Measurements from ENCODE around the gene MRPL42.
"Not testable (repeated sequence)": the region's sequence is repeated elsewhere in the genome, so short reads cannot be mapped to it uniquely, and the experiment has no call there.

MRPL42 gene

GRCh38 chr12:93467351-93468007, at the start of gene MRPL42:
Gene MRPL42 (plus strand): TSS chr12:93467514. CDS start chr12:93469286, 1,772 bp downstream.
- peak; percentile 67 for DNase-seq

- DNase-seq = no peak
These were observed 49.3 kb upstream of the MRPL42 start for GRCh38 chr12:93417967-93418480.

- peak; percentile 21 for DNase-seq
These were observed 47.8 kb upstream of the MRPL42 start for GRCh38 chr12:93419388-93420034.

GRCh38 chr12:93422050-93422449, 45.3 kb upstream of the MRPL42 start:
- no peak for DNase-seq

- DNase-seq = no peak
These were observed 41.4 kb upstream of the MRPL42 start for GRCh38 chr12:93425736-93426411.

GRCh38 chr12:93426412-93426805, 40.9 kb upstream of the MRPL42 start:
- DNase-seq = no peak

GRCh38 chr12:93427779-93428564, 39.3 kb upstream of the MRPL42 start:
- DNase-seq = no peak

- no peak for DNase-seq
These were observed 37.9 kb upstream of the MRPL42 start for GRCh38 chr12:93429448-93429847.

- DNase-seq = no peak
These were observed 37.5 kb upstream of the MRPL42 start for GRCh38 chr12:93429852-93430251.

GRCh38 chr12:93430280-93430679, 37.0 kb upstream of the MRPL42 start:
- DNase-seq = no peak

GRCh38 chr12:93432031-93432430, 35.3 kb upstream of the MRPL42 start:
- not testable (repeated sequence) for DNase-seq

GRCh38 chr12:93434256-93434865, 33.0 kb upstream of the MRPL42 start:
- DNase-seq = no peak

GRCh38 chr12:93438266-93439050, 28.9 kb upstream of the MRPL42 start:
- DNase-seq = no peak

GRCh38 chr12:93440043-93440835, 27.1 kb upstream of the MRPL42 start:
- no peak for DNase-seq

- DNase-seq = no peak
These were observed 26.2 kb upstream of the MRPL42 start for GRCh38 chr12:93441081-93441616.

- DNase-seq = peak; percentile 69
These were observed 25.5 kb upstream of the MRPL42 start, which contains the start of gene UBE2N for GRCh38 chr12:93441617-93442410. Gene UBE2N (minus strand): TSS chr12:93441947. CDS start chr12:93441884, 63 bp downstream.

GRCh38 chr12:93442411-93443340, 24.6 kb upstream of the MRPL42 start:
- no peak for DNase-seq

- DNase-seq = no peak
These were observed 23.7 kb upstream of the MRPL42 start for GRCh38 chr12:93443576-93443975.
